ENCODE measurements around the gene TBC1D26.
"Not testable (repeated sequence)": the region's sequence is repeated elsewhere in the genome, so short reads cannot be mapped to it uniquely, and the experiment has no call there.

Gene TBC1D26

DNA sequence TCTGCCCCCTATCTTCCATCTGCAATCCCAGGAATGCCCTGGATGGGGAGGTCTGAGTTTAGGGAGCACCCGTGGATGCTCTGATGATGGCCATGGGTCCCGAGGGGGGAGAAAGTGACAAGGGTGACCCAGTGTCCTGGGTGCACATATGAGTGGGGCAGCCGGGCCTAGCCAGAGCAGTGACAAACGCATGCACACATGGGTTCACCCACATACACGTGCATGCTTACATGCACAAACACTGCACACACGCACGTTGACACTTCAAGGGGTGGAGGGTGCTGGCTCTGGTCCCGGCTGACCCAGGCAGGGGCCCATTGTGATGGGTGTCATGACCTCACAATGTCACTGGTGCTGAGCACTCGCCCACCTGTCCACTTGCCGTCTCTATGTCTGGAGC, at the start of gene TBC1D26:
TSS of gene TBC1D26 (plus strand) at position 384 of the 400 bp plus-strand sequence. CDS start 3,066 bp downstream, outside the sequence.
- not testable (repeated sequence) for FAIRE-seq

DNA sequence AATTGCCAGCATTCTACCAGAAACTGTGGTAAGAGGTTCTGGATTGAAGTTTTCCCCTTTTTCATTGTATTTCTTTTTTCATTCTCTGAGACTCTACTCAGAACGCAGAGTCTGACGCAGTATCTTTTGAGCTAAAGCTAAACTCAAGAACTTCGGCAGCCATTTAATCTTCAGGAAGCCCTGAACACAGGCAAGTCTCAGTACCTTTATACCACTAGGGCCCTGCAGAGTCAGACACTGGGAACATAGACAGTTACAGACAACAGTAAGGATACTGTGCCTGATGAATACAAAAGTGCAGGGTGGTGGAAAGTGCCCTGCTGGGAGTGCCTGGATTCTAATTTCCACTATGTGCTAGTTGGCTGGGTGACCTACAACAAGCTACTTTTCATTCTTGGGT, 48.9 kb upstream of the TBC1D26 start:
- FAIRE-seq: not testable (repeated sequence)

DNA sequence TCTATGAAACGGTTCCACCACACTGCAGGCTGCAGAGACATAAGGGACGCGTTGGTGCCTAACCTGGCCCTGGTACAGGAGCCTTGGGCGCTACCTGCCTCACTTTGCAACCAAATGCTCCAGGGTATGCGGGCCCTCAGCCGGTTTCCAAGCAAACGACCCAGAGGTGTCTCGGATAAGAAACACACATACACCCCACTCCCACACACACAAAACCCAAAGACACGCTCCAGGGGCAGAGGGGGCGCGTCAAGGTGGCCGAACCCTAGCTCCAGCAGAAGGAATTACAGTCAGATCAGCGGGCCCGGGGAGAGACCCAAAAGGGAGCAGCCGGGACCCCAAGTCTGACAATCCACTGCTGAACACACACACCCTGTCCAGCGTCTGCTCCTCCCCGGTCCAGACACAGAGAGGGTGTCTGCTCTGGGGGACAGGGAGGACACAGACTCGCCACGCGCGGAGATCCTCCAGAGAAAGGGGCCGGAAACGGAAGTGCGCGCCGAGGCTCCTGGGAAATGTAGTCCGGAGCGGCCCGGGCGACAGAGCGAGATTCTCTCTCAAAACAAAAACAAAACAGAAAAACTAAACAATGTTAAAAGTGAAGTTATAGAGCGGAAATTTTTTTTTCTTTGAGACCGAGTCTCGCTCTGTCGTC, 48.1 kb upstream of the TBC1D26 start, which contains the start of gene TRIM16:
TSS of gene TRIM16 (minus strand) at position 488 of the 655 bp plus-strand sequence. CDS start 32,702 bp downstream, outside the sequence.
- FAIRE-seq: not testable (repeated sequence)

DNA sequence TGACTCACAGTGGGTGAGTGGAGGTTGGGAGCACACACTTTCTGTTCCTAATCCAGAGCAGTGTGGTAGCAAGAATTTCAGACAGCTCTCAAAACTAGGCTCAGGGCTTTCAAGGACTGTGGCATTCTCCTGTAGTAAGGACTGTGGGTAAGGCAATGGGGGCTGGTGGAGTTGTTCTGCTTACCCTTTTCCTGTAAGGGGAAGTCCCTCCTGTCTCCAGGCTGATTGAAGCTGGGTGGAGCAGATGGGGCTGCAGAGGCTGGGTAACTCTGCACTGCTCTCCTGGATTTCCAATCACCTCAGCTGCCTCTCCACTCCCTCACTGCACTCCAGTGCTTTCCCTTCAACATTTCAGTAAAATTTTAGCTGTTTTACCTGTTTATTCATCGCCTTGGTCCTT, 44.6 kb upstream of the TBC1D26 start:
- not testable (repeated sequence) for FAIRE-seq

DNA sequence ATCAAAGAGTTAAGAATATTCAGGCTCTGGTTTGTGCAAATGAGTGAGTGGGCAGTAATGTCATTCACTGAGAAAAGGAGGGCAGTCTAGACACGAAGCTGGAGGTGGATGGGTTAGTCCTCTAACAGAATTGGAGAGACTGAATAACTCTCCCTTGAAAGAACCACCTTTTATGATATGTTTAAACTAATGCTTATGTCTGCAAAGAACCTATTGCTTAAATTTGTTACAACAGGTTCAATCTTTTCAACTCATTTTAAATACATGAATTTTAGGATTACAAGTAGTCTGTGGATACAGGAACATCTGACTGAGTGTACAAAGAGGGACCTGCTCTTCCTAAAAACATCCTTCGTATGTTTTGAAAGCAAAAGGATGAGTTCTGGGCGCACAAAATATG, 33.1 kb upstream of the TBC1D26 start:
- FAIRE-seq: not testable (repeated sequence)

DNA sequence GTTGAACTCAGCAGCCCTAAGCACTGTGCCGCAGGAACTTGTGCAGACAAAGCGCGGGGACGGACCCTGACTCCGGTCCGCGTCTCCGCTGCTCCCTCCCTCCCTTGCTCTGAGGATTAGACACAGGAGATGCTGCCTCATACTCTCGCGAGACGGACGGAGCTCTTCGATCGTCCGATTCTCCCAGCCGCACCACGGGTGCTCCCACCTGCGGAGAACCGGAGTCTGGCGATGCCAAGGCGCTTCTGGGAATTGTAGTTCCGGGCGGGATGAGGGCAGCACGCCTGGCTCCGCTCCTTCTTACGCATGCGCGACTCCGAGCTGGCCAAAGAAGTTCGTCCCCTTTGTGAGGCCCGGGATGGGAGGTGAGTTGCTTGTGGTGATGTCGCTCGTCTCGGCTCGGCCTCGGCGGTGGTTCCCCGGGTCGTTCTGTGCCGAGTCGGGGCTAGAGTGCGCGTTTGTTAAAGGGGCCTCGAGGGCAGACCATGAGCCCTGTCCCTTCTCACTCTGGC, 32.6 kb upstream of the TBC1D26 start, which contains the start of gene ZNF286A:
TSS of gene ZNF286A (plus strand) at position 340 of the 512 bp plus-strand sequence. CDS start 578 bp downstream, outside the sequence.
- FAIRE-seq: peak; percentile 92

DNA sequence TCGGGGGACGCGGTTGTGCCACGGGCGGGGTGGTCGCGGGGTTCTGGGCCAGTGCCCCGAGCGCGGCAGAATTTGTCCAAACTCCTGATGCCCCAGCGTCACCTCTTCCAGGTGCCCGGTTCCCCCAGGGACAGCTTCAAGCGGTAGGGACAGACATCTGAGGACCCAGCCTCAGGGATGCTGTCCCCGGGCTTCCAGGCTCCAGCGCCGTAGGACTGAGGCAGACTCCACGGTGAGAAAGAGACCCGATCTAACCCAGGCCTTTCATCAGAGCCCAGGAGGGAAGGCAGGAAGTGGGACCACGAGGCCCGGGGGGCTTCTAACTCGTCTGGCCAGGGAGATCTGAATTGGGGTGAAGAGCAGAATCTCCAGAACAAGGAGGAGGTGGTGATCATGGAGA, 32.1 kb upstream of the TBC1D26 start:
- not testable (repeated sequence) for FAIRE-seq

DNA sequence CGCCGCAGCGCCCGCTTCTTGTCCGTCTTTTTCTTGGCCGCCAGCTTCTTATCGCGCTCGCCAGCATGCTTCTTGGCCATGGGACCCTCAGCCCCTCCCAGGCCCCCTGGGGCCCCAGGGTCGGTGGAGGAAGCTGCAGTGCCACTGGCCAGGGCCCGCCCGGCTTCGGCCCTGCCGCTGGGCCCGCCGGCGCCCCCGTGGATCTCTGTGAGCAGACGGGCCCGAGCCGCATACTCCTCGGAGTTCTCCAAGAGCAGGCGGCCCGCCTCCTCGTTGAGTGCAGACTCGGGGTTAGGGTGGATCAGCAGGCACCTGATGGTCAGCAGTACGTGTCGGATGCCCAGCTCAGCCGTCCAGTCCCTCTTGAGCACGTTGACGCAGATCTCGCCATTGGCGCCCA, 27.8 kb upstream of the TBC1D26 start:
- not testable (repeated sequence) for FAIRE-seq

DNA sequence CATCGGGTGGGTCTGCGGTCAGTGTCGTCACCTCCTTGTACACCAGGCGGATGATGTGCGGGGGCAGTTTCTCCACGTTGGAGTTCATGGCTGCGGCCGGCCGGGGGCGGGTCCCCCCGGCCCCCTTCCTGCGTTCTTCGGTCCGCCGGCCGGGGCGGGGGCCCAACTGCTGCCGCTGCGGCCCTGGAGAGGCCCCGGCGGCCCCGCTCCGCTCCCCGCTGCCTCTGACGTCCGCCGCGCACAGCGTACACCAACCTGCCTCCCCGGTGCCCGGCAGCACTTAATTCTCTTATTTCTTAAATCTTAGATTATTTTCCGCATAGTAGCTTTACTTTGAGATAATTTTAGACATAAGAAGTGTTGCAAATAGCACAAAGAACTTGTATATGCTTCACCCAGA, 27.3 kb upstream of the TBC1D26 start:
- not testable (repeated sequence) for FAIRE-seq

DNA sequence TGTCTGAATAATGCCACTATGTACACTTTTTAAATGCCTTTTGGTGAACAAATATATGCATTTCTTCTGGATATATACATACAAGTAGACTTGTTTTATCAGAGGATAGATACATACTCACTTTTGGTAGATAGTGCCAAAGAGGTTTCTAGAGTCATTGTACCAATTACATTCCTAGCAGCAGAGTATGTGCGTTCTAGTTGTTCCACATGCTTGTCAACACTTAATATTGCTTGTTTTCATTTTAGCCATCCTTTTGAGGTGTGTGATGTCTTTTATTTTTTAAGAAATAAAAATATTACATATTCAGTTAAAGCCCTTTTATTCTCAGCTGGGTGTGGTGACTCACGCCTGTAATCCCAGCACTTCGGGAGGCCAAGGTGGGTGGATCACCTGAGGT, 23.2 kb upstream of the TBC1D26 start:
- not testable (repeated sequence) for FAIRE-seq

DNA sequence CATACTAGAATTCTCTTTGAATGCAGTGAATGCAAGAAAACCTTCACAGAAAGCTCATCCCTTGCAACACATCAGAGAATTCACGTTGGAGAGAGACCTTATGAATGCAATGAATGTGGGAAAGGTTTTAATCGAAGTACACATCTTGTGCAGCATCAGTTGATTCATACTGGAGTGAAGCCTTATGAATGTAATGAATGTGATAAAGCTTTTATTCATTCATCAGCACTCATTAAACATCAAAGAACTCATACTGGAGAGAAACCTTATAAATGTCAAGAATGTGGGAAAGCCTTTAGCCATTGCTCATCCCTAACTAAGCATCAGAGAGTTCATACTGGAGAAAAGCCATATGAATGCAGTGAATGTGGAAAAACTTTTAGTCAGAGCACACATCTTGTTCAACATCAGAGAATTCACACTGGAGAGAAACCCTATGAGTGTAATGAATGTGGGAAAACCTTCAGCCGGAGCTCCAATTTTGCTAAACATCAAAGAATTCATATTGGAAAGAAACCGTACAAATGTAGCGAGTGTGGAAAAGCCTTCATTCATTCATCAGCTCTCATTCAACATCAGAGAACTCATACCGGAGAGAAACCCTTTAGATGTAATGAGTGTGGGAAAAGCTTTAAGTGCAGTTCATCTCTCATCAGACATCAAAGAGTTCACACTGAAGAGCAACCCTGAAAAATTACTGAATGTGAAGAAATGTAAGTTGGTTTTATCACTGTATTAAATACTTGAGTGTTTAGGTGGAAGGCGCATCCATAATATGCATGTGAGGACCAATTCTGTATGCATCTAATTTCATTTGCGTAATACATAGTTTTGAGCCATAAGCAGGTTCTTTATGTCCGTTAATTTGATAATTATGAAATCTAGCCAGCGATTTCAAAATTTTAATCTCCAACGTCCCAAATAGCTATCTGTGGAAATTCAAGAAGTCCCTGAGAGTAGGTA, 15.2 kb upstream of the TBC1D26 start:
- not testable (repeated sequence) for FAIRE-seq

DNA sequence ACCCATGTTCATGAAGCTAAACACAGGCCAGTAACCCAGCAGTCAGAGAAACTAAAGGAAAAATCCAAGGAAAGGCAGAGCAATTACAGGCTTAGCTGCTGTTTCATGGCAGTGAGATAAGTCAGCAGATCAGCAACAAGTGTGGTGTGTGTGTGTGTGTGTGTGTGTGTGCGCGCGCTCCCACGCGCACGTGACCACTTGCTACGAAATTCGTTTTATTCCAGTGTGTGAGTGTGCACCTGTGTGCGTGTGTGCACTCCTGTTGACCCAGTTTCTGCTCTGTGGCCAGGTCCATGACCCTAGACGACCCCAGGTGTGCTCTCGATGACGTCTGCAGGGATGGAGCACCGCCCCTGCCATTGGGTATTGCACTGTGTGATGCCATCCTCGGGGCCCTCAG, 1.5 kb upstream of the TBC1D26 start:
- FAIRE-seq: not testable (repeated sequence)

DNA sequence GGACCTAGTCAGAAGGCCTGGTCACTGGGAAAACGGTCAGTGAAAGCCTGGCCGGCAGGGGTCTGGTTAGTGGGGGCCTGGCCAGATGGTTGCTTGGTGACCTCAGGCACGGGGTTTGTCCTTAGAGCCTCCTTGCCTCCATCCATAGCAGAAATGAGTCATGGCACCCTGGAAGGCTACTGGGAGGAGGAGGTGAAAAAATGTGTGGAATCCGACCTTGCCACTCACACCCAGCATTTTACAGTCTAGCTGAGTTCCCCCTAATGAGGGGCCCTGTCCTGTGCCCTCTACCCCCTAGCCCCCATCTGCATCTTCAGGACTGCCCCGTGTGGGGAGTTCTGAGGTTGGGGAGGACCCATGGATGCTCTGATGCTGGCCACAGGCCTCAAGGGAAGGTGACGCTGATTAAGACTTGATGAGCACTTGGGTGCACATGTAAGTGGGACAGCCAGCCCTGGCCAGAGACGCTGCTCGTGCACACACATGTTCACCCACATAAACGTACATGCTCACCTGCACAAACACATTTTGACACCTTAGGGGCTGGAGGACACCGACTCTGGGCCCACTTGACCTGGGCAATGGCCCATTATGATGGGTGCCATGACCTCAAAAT, 1.2 kb downstream of the TBC1D26 start:
- FAIRE-seq: not testable (repeated sequence)

DNA sequence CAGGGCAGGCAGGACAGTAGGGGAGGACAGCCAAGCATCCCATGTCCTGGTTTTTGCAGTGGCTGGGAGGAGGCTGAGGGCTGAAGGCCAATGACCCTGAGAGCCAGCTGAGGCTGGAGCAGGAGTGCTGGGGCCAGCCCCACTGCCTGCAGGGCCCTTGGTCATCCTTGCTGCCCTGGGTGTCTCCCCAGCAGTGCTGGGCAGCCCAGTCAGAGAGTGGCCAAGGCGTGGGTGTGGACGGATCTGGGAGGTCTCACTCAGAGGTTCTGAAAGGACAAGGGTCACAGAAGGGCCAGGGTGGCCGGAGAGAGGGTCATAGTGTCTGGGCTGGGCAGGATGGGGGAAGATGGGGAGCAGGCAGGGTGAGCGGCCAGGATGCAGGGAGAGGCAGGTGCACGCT, 4.5 kb downstream of the TBC1D26 start:
- FAIRE-seq: not testable (repeated sequence)

DNA sequence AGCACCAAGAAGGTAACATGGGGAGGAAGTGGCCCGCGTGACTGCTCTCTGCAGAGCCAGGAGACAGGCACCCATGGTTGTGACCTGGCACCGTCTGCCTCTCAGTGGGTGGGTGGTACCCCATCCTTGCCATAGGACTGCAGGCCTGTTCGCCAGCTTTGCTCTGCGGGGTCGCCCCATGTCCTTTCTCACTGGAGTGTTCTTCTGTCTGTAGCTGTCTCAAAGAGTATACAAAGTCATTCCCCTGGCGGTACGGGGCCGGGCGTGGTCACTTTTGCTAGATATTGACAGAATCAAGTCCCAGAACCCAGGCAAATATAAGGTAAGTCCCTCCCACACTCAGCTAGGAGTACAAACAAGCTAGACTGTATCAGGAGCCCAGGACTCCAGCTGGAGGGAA, 6.0 kb downstream of the TBC1D26 start:
- FAIRE-seq: no peak

DNA sequence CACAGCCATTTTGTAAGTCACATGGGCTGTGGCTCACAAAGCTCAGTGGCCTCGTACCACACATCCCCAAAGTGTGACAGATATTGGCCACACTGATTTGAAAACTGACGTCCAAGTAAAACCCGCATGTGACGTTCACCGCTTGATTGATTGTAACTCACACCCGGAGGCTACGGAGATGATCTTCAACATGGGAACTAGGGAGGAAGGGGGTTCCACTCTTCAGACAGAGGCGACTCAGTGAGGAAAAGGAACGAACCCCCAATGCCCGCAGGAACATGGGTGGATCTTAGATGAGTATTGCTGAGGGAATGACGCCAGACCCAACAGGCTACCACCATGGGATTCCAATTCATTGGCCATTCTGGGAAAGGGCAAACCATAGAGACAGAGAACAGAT, 7.2 kb downstream of the TBC1D26 start:
- FAIRE-seq: not testable (repeated sequence)

DNA sequence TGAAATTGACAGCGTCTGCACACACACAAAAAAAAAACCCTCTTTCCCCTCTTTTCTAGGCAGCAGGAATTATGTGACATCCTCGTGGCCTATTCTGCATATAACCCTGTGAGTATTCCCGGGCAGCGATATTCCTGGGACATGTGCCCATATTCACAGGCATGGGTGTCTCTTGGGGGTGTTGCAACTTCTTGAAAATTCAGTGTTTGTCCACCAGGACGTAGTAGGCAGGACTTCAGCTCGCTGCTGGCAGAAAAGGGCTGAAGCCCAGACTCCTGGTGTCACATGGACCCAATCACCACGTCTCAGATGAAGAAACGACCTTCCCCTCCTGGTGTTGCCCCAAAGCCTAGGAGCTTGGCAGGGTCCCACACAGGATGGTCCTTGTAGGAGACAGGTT, 8.0 kb downstream of the TBC1D26 start:
- not testable (repeated sequence) for FAIRE-seq

DNA sequence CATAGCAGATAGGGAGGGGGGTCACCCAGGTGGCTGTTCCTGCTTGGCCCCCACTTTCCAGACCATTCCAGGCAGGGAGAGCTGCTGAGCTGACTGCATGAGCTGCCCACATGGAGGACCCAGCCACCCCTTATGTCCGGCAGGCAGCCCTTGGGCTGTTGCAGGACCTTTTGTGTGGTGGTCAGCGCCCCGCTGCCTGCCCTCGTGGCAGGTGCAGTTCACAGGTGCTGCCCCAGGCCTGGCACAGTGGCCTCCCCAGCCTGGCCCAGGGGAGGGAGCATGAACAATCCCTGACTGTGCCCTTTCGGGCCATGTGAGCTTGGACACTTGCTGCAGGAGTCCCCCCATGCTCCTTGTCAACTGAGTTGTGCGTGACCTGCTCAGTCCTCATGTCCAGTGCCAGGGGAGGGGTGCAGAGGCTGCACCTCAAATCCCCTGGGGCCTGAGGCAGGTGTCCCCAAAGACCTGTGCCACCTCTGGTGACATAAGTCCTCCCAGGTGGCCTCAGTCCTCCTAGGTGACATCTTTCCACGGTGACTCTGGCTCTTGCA, 8.6 kb downstream of the TBC1D26 start:
- FAIRE-seq: no peak

DNA sequence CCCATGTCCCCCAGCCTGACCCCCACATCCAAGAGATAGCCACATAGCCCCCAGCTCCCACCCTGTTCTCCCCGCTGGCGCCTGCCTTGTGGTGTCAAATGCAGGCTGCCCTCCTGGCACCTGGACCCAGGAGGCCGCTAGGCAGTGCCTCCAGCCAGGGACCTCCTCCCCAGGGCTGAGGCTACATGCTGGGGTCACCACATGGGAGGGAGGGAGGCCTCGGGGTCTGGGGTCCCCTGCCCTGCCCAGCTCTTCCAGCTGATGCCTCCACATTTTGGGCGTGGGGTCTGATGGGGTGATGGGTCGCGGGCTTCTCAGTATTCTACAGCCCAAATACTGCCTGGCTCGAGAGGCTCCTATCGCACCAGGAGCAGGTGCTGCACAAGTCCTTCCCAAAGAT, 9.5 kb downstream of the TBC1D26 start:
- no peak for FAIRE-seq

DNA sequence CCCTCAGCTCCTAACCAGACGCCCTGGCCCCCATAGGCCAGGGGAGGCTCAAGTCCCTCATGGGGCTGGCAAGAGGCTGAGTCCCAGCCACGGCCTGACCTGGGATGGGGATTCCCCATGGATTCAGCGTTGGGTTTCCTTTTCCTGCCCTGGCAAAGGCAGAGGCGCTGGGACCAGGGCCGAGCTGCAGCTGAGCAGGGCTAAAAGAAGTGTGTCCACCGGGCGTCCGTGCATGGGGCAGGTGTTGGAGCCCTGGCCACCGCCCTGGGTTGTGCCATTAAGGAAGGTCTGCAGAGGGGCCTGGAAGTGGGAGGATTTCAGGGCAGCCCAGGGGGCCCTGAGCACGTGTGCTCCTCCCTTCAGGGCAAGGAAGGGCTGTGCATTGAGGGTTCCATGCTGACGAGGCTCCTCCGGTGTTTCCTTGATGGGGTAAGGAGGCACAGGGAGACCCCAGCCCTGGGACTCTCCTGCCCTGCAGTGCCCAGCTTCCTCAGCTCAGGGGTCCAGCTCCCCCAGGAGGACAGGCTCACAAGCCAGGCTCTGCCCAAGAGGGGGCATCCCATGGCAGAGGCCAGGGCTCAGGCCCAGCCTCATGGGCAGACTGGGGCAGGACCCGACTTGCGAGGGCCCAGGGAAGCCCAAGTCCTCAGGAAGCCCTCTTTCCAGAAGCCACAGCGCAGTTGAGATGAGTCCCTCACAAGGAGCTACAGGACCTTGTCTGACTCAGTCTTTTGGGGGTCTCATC, 10.1 kb downstream of the TBC1D26 start:
- no peak for FAIRE-seq

DNA sequence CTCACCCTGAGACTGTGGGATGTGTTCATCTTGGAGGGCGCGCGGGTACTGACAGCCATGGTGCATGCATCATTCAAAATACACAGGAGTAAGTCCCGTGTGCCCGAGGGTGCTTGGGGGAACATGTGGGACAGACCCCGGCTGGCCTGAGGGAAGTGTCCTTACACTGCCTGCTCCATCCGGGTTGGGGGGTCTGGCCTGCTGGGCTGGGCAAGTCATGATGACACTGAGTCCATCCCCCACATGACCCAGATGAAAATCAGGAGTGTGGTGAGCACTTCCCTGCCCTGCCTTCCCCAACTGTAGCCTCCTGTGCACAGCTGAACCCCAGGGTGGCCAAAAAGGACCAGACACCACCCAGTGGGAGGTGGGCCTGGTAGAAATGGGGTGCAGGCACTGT, 10.8 kb downstream of the TBC1D26 start:
- FAIRE-seq: no peak

All from endometrium (tissue), 2 donors.